Liver (tissue), 9 donors: ENCODE measurements around the gene PGM1. TPM values are rescaled to one million over a fixed set of nuclear protein-coding genes. Genes with fewer than 3 reads are reported as not detected.

Source experiments
- DNase-seq: peaks from one replicate; pipeline ENCODE4 v3.0.0-alpha.2; 2017; ENCODE audit warnings: low spot score
- H3K27ac ChIP-seq, 2 donors: one replicate each; pipeline ENCODE4 v1.7.0; 2013; ENCODE audit warnings: inconsistent platforms in 2 of 2, low read length in 2 of 2, control low read depth in 1 of 2, low read depth in 1 of 2, mild to moderate bottlenecking in 1 of 2
- H3K27me3 ChIP-seq, 4 donors: one replicate each; pipeline versions ENCODE4 v1.6.1 to v1.7.0; 2013; ENCODE audit warnings: low read length in 3 of 4, inconsistent platforms in 1 of 4, mild to moderate bottlenecking in 1 of 4, moderate library complexity in 1 of 4; ENCODE audit not compliant: control insufficient read depth in 4 of 4, insufficient read depth in 4 of 4
- H3K36me3 ChIP-seq, 4 donors: one replicate each; pipeline versions ENCODE4 v1.6.1 to v1.7.0; 2013; ENCODE audit warnings: low read length in 3 of 4, mild to moderate bottlenecking in 3 of 4, low read depth in 1 of 4, moderate library complexity in 1 of 4; ENCODE audit not compliant: control insufficient read depth in 4 of 4, insufficient read depth in 3 of 4
- H3K4me1 ChIP-seq, 4 donors: one replicate each; pipeline versions ENCODE4 v1.6.1 to v1.7.0; 2013; ENCODE audit warnings: low read length in 3 of 4, mild to moderate bottlenecking in 3 of 4, moderate library complexity in 1 of 4; ENCODE audit not compliant: control insufficient read depth in 4 of 4, insufficient read depth in 4 of 4
- H3K4me3 ChIP-seq, 3 donors: one replicate each; pipeline versions ENCODE4 v1.6.1 to v1.7.0; 2013; ENCODE audit warnings: low read length in 3 of 3, control low read depth in 1 of 3, low read depth in 1 of 3, mild to moderate bottlenecking in 1 of 3
- H3K9ac ChIP-seq, 2 donors: one replicate each; pipeline ENCODE4 v1.7.0; 2013; ENCODE audit warnings: low read length in 2 of 2, mild to moderate bottlenecking in 2 of 2, moderate library complexity in 2 of 2, control low read depth in 1 of 2, low read depth in 1 of 2
- H3K9me3 ChIP-seq, 4 donors: one replicate each; pipeline versions ENCODE4 v1.6.1 to v1.7.0; 2013; ENCODE audit warnings: low read length in 3 of 4; ENCODE audit not compliant: control insufficient read depth in 4 of 4
- CTCF ChIP-seq: fragments of 150-350 bp; IDR thresholded peaks from 2 replicates; pipeline ENCODE4 v1.5.1; 2017; ENCODE audit warnings: improper control_type of control experiment, low read depth, low read length; ENCODE audit not compliant: missing input control
- EGR1 ChIP-seq, 2 donors: IDR thresholded peaks; 2 replicates each; pipeline ENCODE4 v1.6.1; 2016 to 2018; ENCODE audit warnings: antibody characterized with exemption in 2 of 2, low read depth in 2 of 2
- HNF4A ChIP-seq, 2 donors: conservative IDR thresholded peaks; 2 replicates each; pipeline ENCODE4 v1.6.1; 2016; ENCODE audit warnings: antibody characterized with exemption in 2 of 2, mild to moderate bottlenecking in 2 of 2
- HNF4G ChIP-seq: IDR thresholded peaks from 2 replicates; pipeline ENCODE4 v1.6.1; 2016; ENCODE audit warnings: antibody characterized with exemption
- JUND ChIP-seq, 2 donors: IDR thresholded peaks; 2 replicates each; pipeline ENCODE4 v1.6.1; 2016; ENCODE audit warnings: antibody characterized with exemption in 2 of 2
- NR2F2 ChIP-seq: IDR thresholded peaks from 2 replicates; pipeline ENCODE4 v1.6.1; 2016; ENCODE audit warnings: antibody characterized with exemption
- RXRA ChIP-seq, 2 donors: IDR thresholded peaks; 2 replicates each; pipeline ENCODE4 v1.6.1; 2017 to 2018; ENCODE audit warnings: antibody characterized with exemption in 2 of 2, mild to moderate bottlenecking in 1 of 2
- SP1 ChIP-seq: IDR thresholded peaks from 2 replicates; pipeline ENCODE4 v1.6.1; 2018; ENCODE audit warnings: antibody characterized with exemption, mild to moderate bottlenecking
- YY1 ChIP-seq: IDR thresholded peaks from 2 replicates; pipeline ENCODE4 v1.6.1; 2016; ENCODE audit warnings: antibody characterized with exemption, mild to moderate bottlenecking
- ZBTB33 ChIP-seq: IDR thresholded peaks from 2 replicates; pipeline ENCODE4 v1.6.1; 2016; ENCODE audit warnings: antibody characterized with exemption
- WGBS: extraction: QIAGEN DNeasy Blood & Tissue Kit; methylation state at CpG from one replicate; pipeline ENCODE4 v1.1.7; 2013; 5-methylcytosine and 5-hydroxymethylcytosine counted together
- polyA plus RNA-seq, 2 donors: library from polyadenylated mRNA; stranded (reverse) in 1 of 2; unstranded in 1 of 2; fragments of 200-250 nt in 1 of 2; fragments of >200 nt in 1 of 2; fragmentation: Nextera tagmentation in 1 of 2; extraction: Ambion mirVana in 1 of 2; gene quantifications; one replicate each; pipeline versions ENCODE4 v1.2.1 to v1.2.3, GENCODE V29; 2013 to 2015
- total RNA-seq, 2 donors: library from RNA; depleted of rRNA; stranded (reverse); fragments of >200 nt; gene quantifications; one replicate each; pipeline ENCODE4 v1.2.3, GENCODE V29; 2014
- TF ChIP-seq, protein P1 (sequence below): IDR thresholded peaks from 2 replicates; pipeline ENCODE4 v1.6.1; 2016; ENCODE audit warnings: antibody characterized with exemption, mild to moderate bottlenecking
- donor health status: healthy.
- donor health status: healthy.
- donor health status: healthy.
- donor health status: healthy.
- donor health status: healthy.

The PGM1 gene
- total and polyA plus RNA-seq, 4 donors, result 57.3 to 224 (median 120) TPM

DNA sequence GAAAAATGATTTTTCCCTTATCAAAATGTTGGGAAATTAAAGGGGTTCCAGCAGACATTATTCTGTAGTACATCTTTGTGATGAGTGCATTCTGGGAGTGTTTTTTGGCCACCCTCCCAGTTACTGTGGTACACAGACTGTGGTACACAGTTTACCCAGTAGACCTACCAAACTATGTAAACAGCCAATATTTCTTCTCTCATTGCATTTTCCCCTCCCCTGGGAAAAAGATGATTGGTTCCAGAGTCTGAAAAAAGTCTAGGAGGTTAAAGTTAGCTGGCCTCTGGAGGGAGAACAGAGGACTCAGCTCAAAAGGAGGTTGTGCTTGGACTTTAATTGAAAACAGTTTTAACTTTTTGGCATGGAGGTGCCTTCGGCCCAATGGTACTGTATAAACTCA lies 42.5 kb downstream of the PGM1 start:
- Histone ChIP-seq H3K36me3 (peaks cover 2 to 45% (median 38%) of the 10 kb centered on the region in 4 donors), H3K4me3 (no peak overlapping the region), H3K27ac (no peak overlapping the region), H3K9me3 (no peaks in the 10 kb centered on the region), H3K27me3 (no peaks in the 10 kb centered on the region), H3K4me1 (peaks cover 5 to 51% (median 28%) of the 10 kb centered on the region in 4 donors), H3K9ac (no peak overlapping the region)
- WGBS, result 79% methylated on average over 1 of the region's 1 CpG
- no peak for DNase-seq
- TF ChIP-seq HNF4A (conservative IDR thresholded peaks at IDR 0.05), result peak; percentile 10 to 38
- no peak for TF ChIP-seq RXRA (IDR thresholded peaks at IDR 0.05)
- no peak for TF ChIP-seq NR2F2
- no peak for TF ChIP-seq ZBTB33
- TF ChIP-seq CTCF, result no peak
- no peak for TF ChIP-seq YY1
- TF ChIP-seq, protein P1, sequence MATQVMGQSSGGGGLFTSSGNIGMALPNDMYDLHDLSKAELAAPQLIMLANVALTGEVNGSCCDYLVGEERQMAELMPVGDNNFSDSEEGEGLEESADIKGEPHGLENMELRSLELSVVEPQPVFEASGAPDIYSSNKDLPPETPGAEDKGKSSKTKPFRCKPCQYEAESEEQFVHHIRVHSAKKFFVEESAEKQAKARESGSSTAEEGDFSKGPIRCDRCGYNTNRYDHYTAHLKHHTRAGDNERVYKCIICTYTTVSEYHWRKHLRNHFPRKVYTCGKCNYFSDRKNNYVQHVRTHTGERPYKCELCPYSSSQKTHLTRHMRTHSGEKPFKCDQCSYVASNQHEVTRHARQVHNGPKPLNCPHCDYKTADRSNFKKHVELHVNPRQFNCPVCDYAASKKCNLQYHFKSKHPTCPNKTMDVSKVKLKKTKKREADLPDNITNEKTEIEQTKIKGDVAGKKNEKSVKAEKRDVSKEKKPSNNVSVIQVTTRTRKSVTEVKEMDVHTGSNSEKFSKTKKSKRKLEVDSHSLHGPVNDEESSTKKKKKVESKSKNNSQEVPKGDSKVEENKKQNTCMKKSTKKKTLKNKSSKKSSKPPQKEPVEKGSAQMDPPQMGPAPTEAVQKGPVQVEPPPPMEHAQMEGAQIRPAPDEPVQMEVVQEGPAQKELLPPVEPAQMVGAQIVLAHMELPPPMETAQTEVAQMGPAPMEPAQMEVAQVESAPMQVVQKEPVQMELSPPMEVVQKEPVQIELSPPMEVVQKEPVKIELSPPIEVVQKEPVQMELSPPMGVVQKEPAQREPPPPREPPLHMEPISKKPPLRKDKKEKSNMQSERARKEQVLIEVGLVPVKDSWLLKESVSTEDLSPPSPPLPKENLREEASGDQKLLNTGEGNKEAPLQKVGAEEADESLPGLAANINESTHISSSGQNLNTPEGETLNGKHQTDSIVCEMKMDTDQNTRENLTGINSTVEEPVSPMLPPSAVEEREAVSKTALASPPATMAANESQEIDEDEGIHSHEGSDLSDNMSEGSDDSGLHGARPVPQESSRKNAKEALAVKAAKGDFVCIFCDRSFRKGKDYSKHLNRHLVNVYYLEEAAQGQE, result no peak
- TF ChIP-seq JUND (IDR thresholded peaks at IDR 0.05), result no peak
- TF ChIP-seq HNF4G, result no peak

DNA sequence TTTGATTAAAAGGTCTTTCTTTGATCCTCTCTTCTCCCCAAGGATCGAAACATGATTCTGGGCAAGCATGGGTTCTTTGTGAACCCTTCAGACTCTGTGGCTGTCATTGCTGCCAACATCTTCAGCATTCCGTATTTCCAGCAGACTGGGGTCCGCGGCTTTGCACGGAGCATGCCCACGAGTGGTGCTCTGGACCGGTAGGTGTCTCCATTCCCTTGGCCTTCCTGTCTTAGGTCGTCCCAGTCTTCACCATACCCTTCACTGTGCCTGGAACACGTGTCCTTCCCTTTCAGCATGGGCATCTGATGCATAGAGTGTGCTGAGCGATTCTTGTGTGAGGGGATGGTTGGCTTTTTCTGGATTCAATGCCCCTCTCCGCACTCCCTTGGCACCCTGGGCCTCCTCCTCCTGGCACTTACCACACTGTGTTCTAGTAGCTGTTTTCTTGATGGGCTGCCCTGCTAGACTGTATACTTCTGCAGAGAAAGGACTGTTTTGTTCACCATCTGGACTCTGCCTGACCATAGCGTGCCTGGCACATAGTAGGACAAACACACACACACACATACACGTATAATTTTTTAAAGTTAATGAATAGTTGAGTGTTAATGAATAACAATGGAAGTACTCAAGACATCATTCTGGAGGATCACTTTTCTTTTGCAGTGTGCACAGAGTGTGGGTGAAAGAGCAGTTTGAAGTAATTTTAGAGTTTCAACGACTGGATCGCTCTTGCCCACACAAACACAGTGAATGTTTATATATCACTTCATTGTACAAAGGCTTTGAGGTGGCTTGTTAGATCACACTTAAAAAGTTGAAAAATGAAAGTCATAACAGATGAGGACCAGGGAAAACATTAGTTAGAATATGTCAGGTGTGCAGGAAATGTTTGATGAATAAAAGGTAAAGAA lies 43.2 kb downstream of the PGM1 start:
- H3K4me3 ChIP-seq, result no peak overlapping the region
- peaks cover 5 to 53% (median 33%) of the 10 kb centered on the region in 4 donors for H3K4me1 ChIP-seq
- WGBS, result 88% methylated on average over 15 of the region's 15 CpGs
- no peak overlapping the region for H3K27ac ChIP-seq
- H3K27me3 ChIP-seq, result no peaks in the 10 kb centered on the region
- H3K9me3 ChIP-seq, result no peaks in the 10 kb centered on the region
- peaks cover 2 to 42% (median 33%) of the 10 kb centered on the region in 4 donors for H3K36me3 ChIP-seq
- no peak for DNase-seq
- no peak for TF ChIP-seq EGR1 (IDR thresholded peaks at IDR 0.05; ENCODE audit: low read depth in 2 of 2)
- TF ChIP-seq YY1, result no peak
- no peak for TF ChIP-seq SP1
- no peak for TF ChIP-seq NR2F2
- H3K9ac ChIP-seq, result no peak overlapping the region
